Thyroid gland (tissue), 4 donors: Measurements from ENCODE around the gene SNX10.

Experiments
- POLR2A ChIP-seq, 2 donors: fragments of 450-650 bp; IDR thresholded peaks; one replicate each; pipeline ENCODE4 v1.6.1; 2017; ENCODE audit warnings: antibody characterized with exemption in 2 of 2, mild to moderate bottlenecking in 2 of 2, moderate library complexity in 1 of 2
- TF ChIP-seq, protein P1 (sequence below), 6 experiments: fragments of 200-600 bp in 3 of 6; fragments of 450-650 bp in 3 of 6; sonication (generic) in 3 of 6; IDR thresholded peaks; one replicate each; pipeline ENCODE4 v1.5.1; 2016 to 2019; ENCODE audit warnings: antibody characterized with exemption in 6 of 6, mild to moderate bottlenecking in 2 of 6, inconsistent platforms in 1 of 6, moderate library complexity in 1 of 6

DNA sequence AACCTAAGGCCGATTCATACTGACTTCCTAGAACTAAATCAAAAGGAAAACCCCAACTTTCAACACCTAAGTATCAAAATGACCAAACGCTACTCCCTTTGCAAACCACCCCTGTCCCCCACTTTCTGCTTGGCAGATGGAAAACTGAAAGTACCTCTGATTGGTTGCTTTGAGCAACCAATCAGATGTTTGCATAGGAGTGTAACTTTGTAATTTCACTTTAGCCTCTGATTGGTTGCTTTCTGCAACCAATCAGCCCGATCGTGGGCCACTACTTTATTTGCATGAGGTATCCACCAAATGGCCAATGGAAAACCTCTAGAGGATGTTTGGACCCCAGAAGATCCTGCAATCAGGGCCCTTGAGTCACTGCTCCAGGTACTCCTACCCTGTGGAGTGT is 12.3 kb upstream of the SNX10 start:
- TF ChIP-seq, protein P1, sequence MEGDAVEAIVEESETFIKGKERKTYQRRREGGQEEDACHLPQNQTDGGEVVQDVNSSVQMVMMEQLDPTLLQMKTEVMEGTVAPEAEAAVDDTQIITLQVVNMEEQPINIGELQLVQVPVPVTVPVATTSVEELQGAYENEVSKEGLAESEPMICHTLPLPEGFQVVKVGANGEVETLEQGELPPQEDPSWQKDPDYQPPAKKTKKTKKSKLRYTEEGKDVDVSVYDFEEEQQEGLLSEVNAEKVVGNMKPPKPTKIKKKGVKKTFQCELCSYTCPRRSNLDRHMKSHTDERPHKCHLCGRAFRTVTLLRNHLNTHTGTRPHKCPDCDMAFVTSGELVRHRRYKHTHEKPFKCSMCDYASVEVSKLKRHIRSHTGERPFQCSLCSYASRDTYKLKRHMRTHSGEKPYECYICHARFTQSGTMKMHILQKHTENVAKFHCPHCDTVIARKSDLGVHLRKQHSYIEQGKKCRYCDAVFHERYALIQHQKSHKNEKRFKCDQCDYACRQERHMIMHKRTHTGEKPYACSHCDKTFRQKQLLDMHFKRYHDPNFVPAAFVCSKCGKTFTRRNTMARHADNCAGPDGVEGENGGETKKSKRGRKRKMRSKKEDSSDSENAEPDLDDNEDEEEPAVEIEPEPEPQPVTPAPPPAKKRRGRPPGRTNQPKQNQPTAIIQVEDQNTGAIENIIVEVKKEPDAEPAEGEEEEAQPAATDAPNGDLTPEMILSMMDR (IDR thresholded peaks at IDR 0.05): no peak
- TF ChIP-seq POLR2A (IDR thresholded peaks at IDR 0.05): no peak
